H9 (cell line): ENCODE measurements around the gene DCHS1. TPM values are rescaled to one million over a fixed set of nuclear protein-coding genes. Genes with fewer than 3 reads are reported as not detected.

Source experiments
- DNase-seq: peaks from one replicate; pipeline ENCODE4 v3.0.0-alpha.2; 2017
- H2AFZ ChIP-seq: one replicate; pipeline ENCODE4 v1.6.1; 2013; ENCODE audit warnings: mild to moderate bottlenecking, low read length, control low read depth, moderate library complexity
- H2AK5ac ChIP-seq: 2 replicates; pipeline ENCODE4 v1.6.1; 2013; ENCODE audit warnings: low read length, control low read depth, mixed read lengths; ENCODE audit not compliant: insufficient read length
- H2BK120ac ChIP-seq: one replicate; pipeline ENCODE4 v1.6.1; 2013; ENCODE audit warnings: low read depth, mild to moderate bottlenecking, low read length, control low read depth, inconsistent platforms; ENCODE audit not compliant: poor library complexity, severe bottlenecking
- H2BK12ac ChIP-seq: 2 replicates; pipeline ENCODE4 v1.6.1; 2013; ENCODE audit warnings: low read length, control low read depth, mixed read lengths, low read depth; ENCODE audit not compliant: insufficient read length
- H2BK15ac ChIP-seq: 2 replicates; pipeline ENCODE4 v1.6.1; 2013; ENCODE audit warnings: low read depth, low read length, control low read depth
- H2BK20ac ChIP-seq: one replicate; pipeline ENCODE4 v1.6.1; 2013; ENCODE audit warnings: low read depth, mild to moderate bottlenecking, low read length, control low read depth, inconsistent platforms; ENCODE audit not compliant: poor library complexity, severe bottlenecking
- H2BK5ac ChIP-seq: 2 replicates; pipeline ENCODE4 v1.6.1; 2013; ENCODE audit warnings: low read length, control low read depth, mixed read lengths; ENCODE audit not compliant: insufficient read length
- H3K14ac ChIP-seq: 2 replicates; pipeline ENCODE4 v1.6.1; 2013; ENCODE audit warnings: low read length, control low read depth; ENCODE audit not compliant: insufficient read depth
- H3K18ac ChIP-seq: 2 replicates; pipeline ENCODE4 v1.6.1; 2013; ENCODE audit warnings: low read depth, mild to moderate bottlenecking, mixed read lengths, low read length, control low read depth; ENCODE audit not compliant: insufficient read length
- H3K23ac ChIP-seq: 2 replicates; pipeline ENCODE4 v1.6.1; 2013; ENCODE audit warnings: low read length, control low read depth, mixed read lengths, low read depth; ENCODE audit not compliant: insufficient read length
- H3K23me2 ChIP-seq: 2 replicates; pipeline ENCODE4 v1.6.1; 2013; ENCODE audit warnings: low read depth, mild to moderate bottlenecking, mixed read lengths, low read length, control low read depth; ENCODE audit not compliant: insufficient read length, poor library complexity, severe bottlenecking
- H3K27ac ChIP-seq: 2 replicates; pipeline ENCODE4 v1.5.1; 2013; ENCODE audit warnings: low read length, control low read depth, mixed read lengths, low read depth; ENCODE audit not compliant: insufficient read length
- H3K27me3 ChIP-seq: 2 replicates; pipeline ENCODE4 v1.6.1; 2013; ENCODE audit warnings: low read length, control low read depth, inconsistent platforms; ENCODE audit not compliant: insufficient read depth
- H3K4ac ChIP-seq: 2 replicates; pipeline ENCODE4 v1.6.1; 2013; ENCODE audit warnings: low read depth, mild to moderate bottlenecking, control low read depth, inconsistent platforms, low read length, moderate library complexity
- H3K4me1 ChIP-seq: 2 replicates; pipeline ENCODE4 v1.6.1; 2013; ENCODE audit warnings: low read length, control low read depth, inconsistent platforms; ENCODE audit not compliant: insufficient read depth
- H3K4me2 ChIP-seq: 2 replicates; pipeline ENCODE4 v1.6.1; 2013; ENCODE audit warnings: low read length, control low read depth, mixed read lengths; ENCODE audit not compliant: insufficient read length, insufficient read depth
- H3K56ac ChIP-seq: 2 replicates; pipeline ENCODE4 v1.6.1; 2013; ENCODE audit warnings: low read depth, mild to moderate bottlenecking, mixed read lengths, low read length, control low read depth; ENCODE audit not compliant: insufficient read length
- H3K79me1 ChIP-seq: 2 replicates; pipeline ENCODE4 v1.6.1; 2013; ENCODE audit warnings: low read depth, mild to moderate bottlenecking, moderate library complexity, low read length, control low read depth, inconsistent platforms; ENCODE audit not compliant: insufficient read depth, poor library complexity, severe bottlenecking
- H3K79me2 ChIP-seq: 2 replicates; pipeline ENCODE4 v1.6.1; 2013; ENCODE audit warnings: low read length, control low read depth, inconsistent platforms; ENCODE audit not compliant: insufficient read depth
- H3K9ac ChIP-seq: 2 replicates; pipeline ENCODE4 v1.6.1; 2013; ENCODE audit warnings: low read length, control low read depth, mixed read lengths; ENCODE audit not compliant: insufficient read length; ENCODE audit errors: extremely low read depth
- H3K9me3 ChIP-seq: one replicate; pipeline ENCODE4 v1.6.1; 2013; ENCODE audit warnings: low read depth, low read length, inconsistent platforms; ENCODE audit not compliant: control insufficient read depth
- H3T11ph ChIP-seq: one replicate; pipeline ENCODE4 v1.6.1; 2013; ENCODE audit warnings: mild to moderate bottlenecking, low read length, control low read depth, inconsistent platforms
- H4K20me1 ChIP-seq: one replicate; pipeline ENCODE4 v1.6.1; 2013; ENCODE audit not compliant: control insufficient read depth, insufficient read length, insufficient read depth
- H4K5ac ChIP-seq: 2 replicates; pipeline ENCODE4 v1.6.1; 2013; ENCODE audit warnings: low read depth, mild to moderate bottlenecking, mixed read lengths, low read length, control low read depth; ENCODE audit not compliant: insufficient read length
- H4K8ac ChIP-seq: replicated peaks from 2 replicates; pipeline ENCODE4 v1.6.1; 2013; ENCODE audit warnings: low read length, control low read depth, mixed read lengths, low read depth; ENCODE audit not compliant: insufficient read length
- H4K91ac ChIP-seq: 2 replicates; pipeline ENCODE4 v1.6.1; 2013; ENCODE audit warnings: low read depth, mild to moderate bottlenecking, moderate library complexity, mixed read lengths, low read length, control low read depth; ENCODE audit not compliant: insufficient read length
- H3K27ac Mint-ChIP-seq, 3 experiments: 2 replicates in 2 of 3; 3 replicates in 1 of 3; pipeline ENCODE4 v1.8.0; 2020 to 2021; ENCODE audit warnings: mixed read lengths in 3 of 3, mild to moderate bottlenecking in 1 of 3, moderate library complexity in 1 of 3
- H3K27me3 Mint-ChIP-seq: 2 replicates; pipeline ENCODE4 v1.8.0; 2021; ENCODE audit warnings: low read depth, mild to moderate bottlenecking, moderate library complexity, mixed read lengths
- H3K36me3 Mint-ChIP-seq, 3 experiments: 2 replicates in 2 of 3; 3 replicates in 1 of 3; pipeline ENCODE4 v1.8.0; 2020 to 2021; ENCODE audit warnings: low read depth in 3 of 3, mixed read lengths in 3 of 3; ENCODE audit not compliant: insufficient read depth in 1 of 3
- H3K4me1 Mint-ChIP-seq, 2 experiments: 2 replicates each; pipeline ENCODE4 v1.8.0; 2020; ENCODE audit warnings: mixed read lengths in 2 of 2
- H3K4me3 Mint-ChIP-seq, 2 experiments: 2 replicates in 1 of 2; 3 replicates in 1 of 2; pipeline ENCODE4 v1.8.0; 2020 to 2021; ENCODE audit warnings: mild to moderate bottlenecking in 2 of 2, mixed read lengths in 2 of 2, moderate library complexity in 1 of 2
- H3K9me3 Mint-ChIP-seq, 2 experiments: 2 replicates in 1 of 2; 3 replicates in 1 of 2; pipeline ENCODE4 v1.8.0; 2020; ENCODE audit warnings: mild to moderate bottlenecking in 2 of 2, mixed read lengths in 2 of 2, moderate library complexity in 1 of 2
- CTCF ChIP-seq: fragments of 200-600 bp; sonication (generic); conservative IDR thresholded peaks from 3 replicates; pipeline ENCODE4 v1.8.0; 2021; ENCODE audit warnings: antibody characterized with exemption, mild to moderate bottlenecking
- WGBS: extraction: QIAGEN DNeasy Blood & Tissue Kit; methylation state at CpG from one replicate; pipeline ENCODE4 v1.1.7; 2013; ENCODE audit warnings: missing lambda C conversion rate, low lambda C conversion rate, mixed read lengths; ENCODE audit not compliant: insufficient read length; ENCODE audit errors: extremely low coverage; 5-methylcytosine and 5-hydroxymethylcytosine counted together
- total RNA-seq: library from RNA; stranded (reverse); gene quantifications from 2 replicates; pipeline ENCODE4 v1.2.1, GENCODE V29; 2021

DCHS1 gene
- total RNA-seq, 1 experiment from 2014 or later = 12.5 TPM

- no peak overlapping the region for H2AFZ ChIP-seq
- no peak overlapping the region for H2BK15ac ChIP-seq
- no peak overlapping the region for H3T11ph ChIP-seq
- H2BK12ac ChIP-seq = no peak overlapping the region
- Mint-ChIP-seq H3K4me3 (peak overlapping the region; percentile 59 to 76), H3K9me3 (no peaks in the 10 kb centered on the region), H3K27ac (no peak overlapping the region), H3K4me1 (peaks cover 3% of the 10 kb centered on the region in 2 experiments; a peak in 2 of 4 replicates), H3K27me3 (peaks cover 49% of the 10 kb centered on the region), H3K36me3 (peaks cover 2 to 31% (median 17%) of the 10 kb centered on the region in 3 experiments; a peak in 6 of 7 replicates)
- no peaks in the 10 kb centered on the region for H3K9me3 ChIP-seq
- no peak overlapping the region for H2BK5ac ChIP-seq
- H3K18ac ChIP-seq = no peak overlapping the region
- no peak overlapping the region for H2BK120ac ChIP-seq
- H3K9ac ChIP-seq = no peak overlapping the region
- H2BK20ac ChIP-seq = no peak overlapping the region
- H3K23me2 ChIP-seq = peaks cover 9% of the 10 kb centered on the region
- H3K27me3 ChIP-seq = peaks cover 18% of the 10 kb centered on the region; the same call in 1 of the 2 replicates
- H3K4me1 ChIP-seq = no peaks in the 10 kb centered on the region
- H4K20me1 ChIP-seq = no peaks in the 10 kb centered on the region
- H3K4me2 ChIP-seq = peak overlapping the region; percentile 50
- H3K23ac ChIP-seq = no peak overlapping the region
- 0 out of 2 replicates have a peak overlapping the region, but pooled peaks have one; percentile 3 for H3K14ac ChIP-seq
- no peak overlapping the region for H3K56ac ChIP-seq
- peak; percentile 68 for DNase-seq
- no peak for TF ChIP-seq CTCF
- H3K79me2 ChIP-seq = no peaks in the 10 kb centered on the region
- H4K8ac ChIP-seq = no peak overlapping the region
- no peak overlapping the region for H2AK5ac ChIP-seq
- H3K27ac ChIP-seq = no peak overlapping the region
- no peaks in the 10 kb centered on the region for H3K79me1 ChIP-seq
- no peak overlapping the region for H4K5ac ChIP-seq
- no CpG with 5 or more reads among the region's 102 CpGs for WGBS
- H3K4ac ChIP-seq = no peak overlapping the region
- no peak overlapping the region for H4K91ac ChIP-seq
These were observed 25.5 kb downstream of the DCHS1 start for GRCh38 chr11:6629892-6630631.
